ENCODE measurements around the gene CHRM2.

- no peak for TF ChIP-seq CTCF (IDR thresholded peaks at IDR 0.05)
- TF ChIP-seq ZFX (IDR thresholded peaks at IDR 0.05; ENCODE audit: borderline replicate concordance) = no peak
These were observed 98.4 kb downstream of the CHRM2 start for GRCh38 chr7:136966825-136967224.
